Type B pancreatic cell (in vitro differentiated cells): ENCODE data around the gene REEP2. TPM values are rescaled to one million over a fixed set of nuclear protein-coding genes. Genes with fewer than 3 reads are reported as not detected.

ENCODE experiments used
- DNase-seq: peaks from one replicate; pipeline ENCODE4 v3.0.0; 2021; ENCODE audit warnings: mixed read lengths; ENCODE audit not compliant: unreplicated experiment; ENCODE audit errors: extremely low spot score
- H3K27ac Mint-ChIP-seq: 2 replicates; pipeline ENCODE4 v1.8.0; 2021; ENCODE audit warnings: mild to moderate bottlenecking, mixed read lengths
- H3K27me3 Mint-ChIP-seq: 2 replicates; pipeline ENCODE4 v1.8.0; 2021; ENCODE audit warnings: mixed read lengths
- H3K36me3 Mint-ChIP-seq: 2 replicates; pipeline ENCODE4 v1.8.0; 2021; ENCODE audit warnings: mixed read lengths
- H3K4me1 Mint-ChIP-seq: one replicate; pipeline ENCODE4 v1.8.0; 2021; ENCODE audit warnings: mixed read lengths; ENCODE audit not compliant: unreplicated experiment
- H3K4me3 Mint-ChIP-seq: 2 replicates; pipeline ENCODE4 v1.8.0; 2021; ENCODE audit warnings: mild to moderate bottlenecking, mixed read lengths
- H3K9me3 Mint-ChIP-seq: 2 replicates; pipeline ENCODE4 v1.8.0; 2021; ENCODE audit warnings: mixed read lengths
- total RNA-seq: library from RNA; stranded (reverse); gene quantifications from 2 replicates; pipeline ENCODE4 v1.2.1, GENCODE V29; 2021; ENCODE audit warnings: low replicate concordance
- TF ChIP-seq, protein P1 (sequence below): fragments of 200-600 bp; sonication (generic); conservative IDR thresholded peaks from 2 replicates; pipeline ENCODE4 v1.5.0; 2021; ENCODE audit warnings: antibody characterized with exemption, mild to moderate bottlenecking

The REEP2 gene
- total RNA-seq, 1 donor from 2014 or later, result 31.0 TPM

DNA sequence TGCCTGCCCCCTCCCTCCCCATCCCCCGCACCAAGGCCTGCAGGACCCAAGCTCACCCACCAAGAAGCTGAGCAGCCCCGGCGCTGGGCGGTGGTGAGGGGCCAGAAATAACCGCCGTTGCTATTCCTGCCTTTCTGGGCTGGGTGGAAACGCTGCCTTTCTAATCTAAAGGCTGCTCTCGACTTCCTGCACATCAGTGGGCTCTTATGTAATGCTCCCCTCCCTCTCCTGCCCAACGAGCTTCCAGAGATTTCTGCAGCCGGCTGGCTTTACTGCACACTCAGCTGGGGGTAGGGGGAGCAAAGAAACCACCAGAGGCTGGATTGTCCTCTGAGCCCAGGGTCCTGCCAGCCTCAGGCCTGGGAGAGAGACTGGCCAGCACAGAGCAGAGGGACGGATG lies 19.5 kb downstream of the REEP2 start:
- no peak overlapping the region for H3K4me3 Mint-ChIP-seq
- no peak overlapping the region for H3K27ac Mint-ChIP-seq
- no peak for DNase-seq
- H3K4me1 Mint-ChIP-seq, result peaks cover 13% of the 10 kb centered on the region
- no peaks in the 10 kb centered on the region for H3K36me3 Mint-ChIP-seq
- H3K9me3 Mint-ChIP-seq, result no peaks in the 10 kb centered on the region
- H3K27me3 Mint-ChIP-seq, result peaks cover 22% of the 10 kb centered on the region
- TF ChIP-seq, protein P1, sequence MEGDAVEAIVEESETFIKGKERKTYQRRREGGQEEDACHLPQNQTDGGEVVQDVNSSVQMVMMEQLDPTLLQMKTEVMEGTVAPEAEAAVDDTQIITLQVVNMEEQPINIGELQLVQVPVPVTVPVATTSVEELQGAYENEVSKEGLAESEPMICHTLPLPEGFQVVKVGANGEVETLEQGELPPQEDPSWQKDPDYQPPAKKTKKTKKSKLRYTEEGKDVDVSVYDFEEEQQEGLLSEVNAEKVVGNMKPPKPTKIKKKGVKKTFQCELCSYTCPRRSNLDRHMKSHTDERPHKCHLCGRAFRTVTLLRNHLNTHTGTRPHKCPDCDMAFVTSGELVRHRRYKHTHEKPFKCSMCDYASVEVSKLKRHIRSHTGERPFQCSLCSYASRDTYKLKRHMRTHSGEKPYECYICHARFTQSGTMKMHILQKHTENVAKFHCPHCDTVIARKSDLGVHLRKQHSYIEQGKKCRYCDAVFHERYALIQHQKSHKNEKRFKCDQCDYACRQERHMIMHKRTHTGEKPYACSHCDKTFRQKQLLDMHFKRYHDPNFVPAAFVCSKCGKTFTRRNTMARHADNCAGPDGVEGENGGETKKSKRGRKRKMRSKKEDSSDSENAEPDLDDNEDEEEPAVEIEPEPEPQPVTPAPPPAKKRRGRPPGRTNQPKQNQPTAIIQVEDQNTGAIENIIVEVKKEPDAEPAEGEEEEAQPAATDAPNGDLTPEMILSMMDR, result no peak

DNA sequence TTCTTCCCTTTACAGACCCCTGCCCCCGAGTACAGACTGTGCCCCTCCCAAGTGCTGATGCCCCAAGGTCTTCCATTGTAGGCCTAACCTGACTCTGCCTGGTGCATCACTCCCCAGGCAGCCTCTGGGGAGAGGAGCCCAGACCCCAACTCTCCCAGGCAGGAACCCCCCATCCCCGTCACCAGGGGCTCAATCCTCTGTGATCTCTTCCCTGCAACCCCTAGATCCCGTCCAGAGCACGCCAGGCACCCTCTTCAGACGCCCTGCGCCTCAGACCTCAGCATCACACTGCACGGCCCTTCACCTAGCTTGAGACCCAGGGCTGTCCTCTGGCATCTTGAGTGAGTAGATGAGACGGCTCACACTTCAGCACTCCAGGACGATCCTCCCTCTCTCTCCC lies 20.0 kb downstream of the REEP2 start:
- H3K4me1 Mint-ChIP-seq, result peaks cover 13% of the 10 kb centered on the region
- DNase-seq, result no peak
- H3K27me3 Mint-ChIP-seq, result peaks cover 22% of the 10 kb centered on the region
- H3K4me3 Mint-ChIP-seq, result no peak overlapping the region
- no peak overlapping the region for H3K27ac Mint-ChIP-seq
- no peaks in the 10 kb centered on the region for H3K9me3 Mint-ChIP-seq
- TF ChIP-seq, protein P1, result no peak
- no peaks in the 10 kb centered on the region for H3K36me3 Mint-ChIP-seq

DNA sequence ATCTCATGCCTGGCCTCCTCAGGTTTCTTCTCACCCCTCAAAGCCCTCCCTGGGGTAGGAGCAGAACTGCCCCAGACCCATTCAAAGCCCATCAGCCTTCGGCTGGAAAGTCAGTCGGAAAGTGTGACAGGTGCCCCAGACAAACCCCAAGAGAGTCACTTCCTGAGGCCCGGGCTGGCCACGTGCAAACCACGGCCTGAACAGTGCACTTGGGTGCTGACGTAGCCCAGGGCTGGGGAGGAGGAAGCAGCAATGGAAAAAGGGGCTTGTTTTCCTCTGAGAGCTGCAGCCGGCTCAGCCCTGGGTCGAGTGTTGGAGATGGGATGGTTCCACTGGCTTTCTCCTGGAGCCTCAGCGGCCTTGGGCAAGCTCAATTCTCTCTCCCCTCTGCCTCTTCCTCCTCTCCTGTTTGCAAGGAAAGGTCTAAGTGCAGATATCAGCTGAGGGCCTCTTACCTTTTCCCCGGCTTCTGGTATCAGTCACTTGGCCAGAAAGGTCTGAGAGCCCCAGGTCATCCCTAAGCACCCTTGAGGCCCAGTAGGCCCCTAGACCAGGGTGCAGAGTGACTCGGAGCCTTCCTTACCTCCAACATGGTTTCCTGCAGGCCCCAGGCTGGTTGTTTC lies 20.6 kb downstream of the REEP2 start:
- no peak for DNase-seq
- TF ChIP-seq, protein P1, result no peak
- Mint-ChIP-seq H3K9me3 (no peaks in the 10 kb centered on the region), H3K4me1 (peaks cover 13% of the 10 kb centered on the region), H3K27ac (no peak overlapping the region), H3K27me3 (peaks cover 22% of the 10 kb centered on the region), H3K4me3 (no peak overlapping the region), H3K36me3 (no peaks in the 10 kb centered on the region)

DNA sequence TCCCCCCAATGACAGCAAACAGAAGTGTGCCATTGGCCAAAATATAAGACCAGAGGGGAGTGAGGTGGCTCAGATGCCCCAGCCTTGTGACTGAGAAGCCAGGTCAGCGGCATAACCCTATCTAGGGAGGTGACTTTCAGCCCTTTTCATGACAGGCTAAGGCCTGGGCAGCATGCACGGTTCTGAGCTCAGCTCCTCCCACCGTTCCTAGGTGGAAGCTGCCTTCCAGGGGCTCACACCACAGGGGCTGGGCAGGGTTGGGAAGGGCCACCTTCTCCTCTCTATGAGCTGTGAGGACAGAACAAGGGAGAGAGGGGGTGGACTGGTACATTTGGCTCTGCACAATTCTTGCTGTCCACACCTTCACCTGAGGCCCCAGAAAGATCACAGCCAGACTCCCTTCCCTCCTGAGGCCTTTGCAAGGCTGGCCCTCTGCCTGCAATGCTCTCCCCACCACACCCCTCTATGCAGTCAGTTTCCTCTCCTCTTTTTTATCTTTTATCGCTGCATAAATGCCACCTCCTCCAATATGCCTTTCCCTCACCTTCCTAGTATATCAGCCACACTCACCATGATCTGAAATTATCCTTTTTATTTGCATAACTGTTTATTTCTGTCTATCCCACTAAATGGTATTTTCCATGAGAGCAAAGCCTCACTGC lies 21.3 kb downstream of the REEP2 start:
- TF ChIP-seq, protein P1, result no peak
- Mint-ChIP-seq H3K27me3 (peaks cover 19% of the 10 kb centered on the region), H3K9me3 (no peaks in the 10 kb centered on the region), H3K4me3 (peak overlapping the region; percentile 3), H3K36me3 (no peaks in the 10 kb centered on the region), H3K4me1 (peaks cover 13% of the 10 kb centered on the region), H3K27ac (peak overlapping the region; percentile 12)
- DNase-seq, result no peak

DNA sequence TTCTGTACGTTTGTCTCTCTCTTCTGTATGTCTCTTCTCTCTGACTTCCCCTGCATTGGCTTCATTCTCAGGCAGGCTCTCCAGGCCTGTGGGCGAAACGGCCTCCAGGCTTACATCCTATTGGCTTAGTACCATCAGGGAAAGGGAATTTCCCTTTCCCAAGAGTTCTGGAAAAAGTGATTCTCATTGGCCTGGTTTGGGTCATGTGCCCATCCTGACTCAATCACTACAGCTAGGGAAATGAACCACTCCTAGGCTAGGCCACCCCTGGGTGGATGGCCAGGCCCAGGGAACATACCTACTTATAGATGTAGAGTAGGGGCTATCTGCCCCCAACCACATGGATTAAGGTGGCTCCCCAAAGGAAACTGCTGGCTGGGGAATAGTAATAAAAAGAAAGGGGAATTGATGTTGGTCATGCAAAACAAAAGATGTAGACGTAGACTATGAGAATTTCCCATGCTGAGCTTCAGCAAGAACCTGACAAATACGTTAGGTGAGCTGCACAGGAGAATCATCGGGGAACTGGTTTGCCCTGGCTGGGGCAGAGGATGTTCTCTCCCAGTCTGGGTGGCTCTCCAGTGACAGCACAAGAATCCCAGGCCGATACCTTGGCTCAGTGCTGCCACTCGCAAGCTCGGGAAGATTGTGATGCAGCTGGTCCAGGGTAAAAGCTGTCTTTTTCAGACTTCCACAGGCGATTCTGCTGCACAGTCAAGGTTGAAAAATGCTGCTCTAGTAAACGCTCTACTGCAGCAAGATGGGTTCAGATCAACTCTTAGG lies 22.7 kb downstream of the REEP2 start:
- H3K27me3 Mint-ChIP-seq, result peaks cover 16% of the 10 kb centered on the region
- H3K4me3 Mint-ChIP-seq, result peak overlapping the region; percentile 62
- H3K36me3 Mint-ChIP-seq, result peaks cover 1% of the 10 kb centered on the region
- TF ChIP-seq, protein P1, result no peak
- peaks cover 15% of the 10 kb centered on the region for H3K4me1 Mint-ChIP-seq
- peak overlapping the region; percentile 10 for H3K27ac Mint-ChIP-seq
- no peaks in the 10 kb centered on the region for H3K9me3 Mint-ChIP-seq
- DNase-seq, result no peak
